Measurements from ENCODE around the gene CDH4. TPM values are rescaled to one million over a fixed set of nuclear protein-coding genes. Genes with fewer than 3 reads are reported as not detected.

CDH4 gene
- total RNA-seq, 1 donor from 2014 or later: 8.9 TPM

DNA sequence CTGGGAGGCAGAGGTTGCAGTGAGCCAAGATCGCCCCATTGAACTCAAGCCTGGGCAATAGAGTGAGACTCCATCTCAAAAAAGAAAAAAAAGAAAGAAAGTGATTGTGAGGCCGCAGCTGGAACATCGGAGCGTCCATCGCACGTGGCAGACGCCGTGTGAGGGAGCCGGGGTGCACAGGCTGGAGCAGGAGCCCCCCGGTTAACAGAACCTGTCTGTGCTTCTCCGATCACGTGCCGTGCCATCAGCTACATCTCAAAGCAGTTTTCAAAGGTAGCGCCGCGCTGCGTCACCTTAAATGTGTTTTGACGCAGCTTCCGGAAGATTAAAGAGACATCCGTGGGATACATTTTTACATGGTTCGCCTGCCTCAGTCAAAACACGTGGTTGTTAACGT lies 674.7 kb downstream of the CDH4 start:
- no peak for TF ChIP-seq CTCF (conservative IDR thresholded peaks at IDR 0.05)
- no peaks in the 10 kb centered on the region for H3K4me1 Mint-ChIP-seq
- no peak for DNase-seq (ENCODE audit: low read depth, low spot score)
- no peaks in the 10 kb centered on the region for H3K27me3 Mint-ChIP-seq (ENCODE audit: low read depth)
- no peaks in the 10 kb centered on the region for H3K36me3 Mint-ChIP-seq (ENCODE audit: low read depth)
- no peak overlapping the region for H3K27ac Mint-ChIP-seq (ENCODE audit: unreplicated experiment)
- no peaks in the 10 kb centered on the region for H3K9me3 Mint-ChIP-seq
- no peak overlapping the region for H3K4me3 Mint-ChIP-seq

GRCh38 chr20:61927193-61927825 lies 675.2 kb downstream of the CDH4 start:
- no peaks in the 10 kb centered on the region for H3K27me3 Mint-ChIP-seq (ENCODE audit: low read depth)
- H3K4me1 Mint-ChIP-seq: no peaks in the 10 kb centered on the region
- H3K36me3 Mint-ChIP-seq (ENCODE audit: low read depth): no peaks in the 10 kb centered on the region
- no peak overlapping the region for H3K27ac Mint-ChIP-seq (ENCODE audit: unreplicated experiment)
- no peaks in the 10 kb centered on the region for H3K9me3 Mint-ChIP-seq
- TF ChIP-seq CTCF (conservative IDR thresholded peaks at IDR 0.05): no peak
- H3K4me3 Mint-ChIP-seq: no peak overlapping the region
- DNase-seq (ENCODE audit: low read depth, low spot score): no peak

DNA sequence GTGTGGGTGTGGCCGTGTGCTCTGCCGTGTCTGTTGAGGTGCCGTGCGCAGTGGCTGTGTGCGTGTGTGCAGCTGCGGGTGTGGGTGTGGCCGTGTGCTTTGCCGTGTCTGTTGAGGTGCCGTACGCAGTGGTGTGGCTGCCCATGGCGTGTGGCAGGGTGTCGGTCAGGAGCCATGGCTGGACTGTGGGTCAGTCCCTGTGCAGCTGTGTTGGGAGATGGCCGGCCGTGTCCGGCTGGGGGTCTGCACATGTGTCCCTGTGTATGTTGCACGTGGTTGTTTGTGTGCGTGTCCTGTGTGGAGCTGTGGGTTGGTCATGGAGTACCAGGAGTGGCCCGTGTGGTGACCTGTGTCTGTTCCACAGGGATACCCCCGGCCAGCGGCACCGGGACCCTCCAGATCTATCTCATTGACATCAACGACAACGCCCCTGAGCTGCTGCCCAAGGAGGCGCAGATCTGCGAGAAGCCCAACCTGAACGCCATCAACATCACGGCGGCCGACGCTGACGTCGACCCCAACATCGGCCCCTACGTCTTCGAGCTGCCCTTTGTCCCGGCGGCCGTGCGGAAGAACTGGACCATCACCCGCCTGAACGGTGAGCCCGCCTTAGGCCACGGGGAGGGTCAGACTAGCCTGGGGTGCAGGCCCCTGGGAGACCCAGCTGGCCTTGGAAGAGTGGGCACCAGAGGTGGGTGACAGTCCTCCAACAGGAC lies 675.9 kb downstream of the CDH4 start:
- TF ChIP-seq CTCF (conservative IDR thresholded peaks at IDR 0.05): no peak
- Mint-ChIP-seq H3K4me1 (no peaks in the 10 kb centered on the region), H3K27me3 (ENCODE audit: low read depth) (no peaks in the 10 kb centered on the region), H3K27ac (ENCODE audit: unreplicated experiment) (no peak overlapping the region), H3K4me3 (no peak overlapping the region), H3K9me3 (no peaks in the 10 kb centered on the region), H3K36me3 (ENCODE audit: low read depth) (no peaks in the 10 kb centered on the region)
- no peak for DNase-seq (ENCODE audit: low read depth, low spot score)

- H3K36me3 Mint-ChIP-seq (ENCODE audit: low read depth): no peaks in the 10 kb centered on the region
- no peaks in the 10 kb centered on the region for H3K27me3 Mint-ChIP-seq (ENCODE audit: low read depth)
- no peaks in the 10 kb centered on the region for H3K9me3 Mint-ChIP-seq
- H3K27ac Mint-ChIP-seq (ENCODE audit: unreplicated experiment): no peak overlapping the region
- TF ChIP-seq CTCF (conservative IDR thresholded peaks at IDR 0.05): no peak
- DNase-seq (ENCODE audit: low read depth, low spot score): no peak
- H3K4me1 Mint-ChIP-seq: no peaks in the 10 kb centered on the region
- no peak overlapping the region for H3K4me3 Mint-ChIP-seq
Observed at GRCh38 chr20:61929561-61929960, 677.5 kb downstream of the CDH4 start.

DNA sequence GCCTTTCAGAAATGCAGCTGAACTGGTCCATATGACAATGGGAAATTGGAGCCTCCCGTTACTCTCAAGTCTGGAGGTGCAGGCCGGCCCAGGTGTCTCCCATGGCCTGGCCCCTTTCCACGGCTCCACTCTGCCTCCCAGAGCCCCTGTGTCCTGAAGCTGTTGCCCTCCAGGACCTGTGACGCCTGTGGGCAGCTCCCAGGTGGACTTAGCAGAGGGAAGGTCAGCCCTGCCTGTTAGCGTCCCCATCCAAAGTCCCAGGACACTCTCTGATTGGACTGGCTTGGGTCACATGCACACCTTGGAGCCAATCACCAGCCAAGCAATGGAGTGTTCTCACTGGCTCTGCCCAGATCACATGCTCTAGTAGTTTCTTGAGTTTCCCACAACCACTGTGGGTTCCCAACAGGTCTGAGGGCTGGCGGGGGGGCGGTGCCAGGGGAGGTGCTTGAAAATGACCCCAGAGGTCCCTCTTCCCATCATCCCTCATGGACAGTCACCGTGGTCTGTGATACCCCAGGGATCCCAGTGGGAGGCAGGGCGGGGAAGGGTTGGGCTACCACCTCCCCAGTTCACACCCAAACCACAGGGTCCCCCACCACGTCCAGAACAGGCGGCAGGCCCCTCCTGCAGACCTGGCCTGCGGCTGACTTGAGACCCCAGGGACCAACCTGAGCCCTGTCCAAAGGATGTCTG lies 678.1 kb downstream of the CDH4 start:
- H3K27ac Mint-ChIP-seq (ENCODE audit: unreplicated experiment): no peak overlapping the region
- no peak for DNase-seq (ENCODE audit: low read depth, low spot score)
- H3K4me1 Mint-ChIP-seq: no peaks in the 10 kb centered on the region
- no peaks in the 10 kb centered on the region for H3K9me3 Mint-ChIP-seq
- peaks cover 2% of the 10 kb centered on the region for H3K36me3 Mint-ChIP-seq (ENCODE audit: low read depth)
- H3K27me3 Mint-ChIP-seq (ENCODE audit: low read depth): no peaks in the 10 kb centered on the region
- no peak overlapping the region for H3K4me3 Mint-ChIP-seq
- TF ChIP-seq CTCF (conservative IDR thresholded peaks at IDR 0.05): no peak

Measured in neural crest cell (in vitro differentiated cells).